ENCODE results near the gene MSX2. TPM values are rescaled to one million over a fixed set of nuclear protein-coding genes. Genes with fewer than 3 reads are reported as not detected.

The MSX2 gene
- polyA plus RNA-seq, 1 donor: 1.7 TPM

DNA sequence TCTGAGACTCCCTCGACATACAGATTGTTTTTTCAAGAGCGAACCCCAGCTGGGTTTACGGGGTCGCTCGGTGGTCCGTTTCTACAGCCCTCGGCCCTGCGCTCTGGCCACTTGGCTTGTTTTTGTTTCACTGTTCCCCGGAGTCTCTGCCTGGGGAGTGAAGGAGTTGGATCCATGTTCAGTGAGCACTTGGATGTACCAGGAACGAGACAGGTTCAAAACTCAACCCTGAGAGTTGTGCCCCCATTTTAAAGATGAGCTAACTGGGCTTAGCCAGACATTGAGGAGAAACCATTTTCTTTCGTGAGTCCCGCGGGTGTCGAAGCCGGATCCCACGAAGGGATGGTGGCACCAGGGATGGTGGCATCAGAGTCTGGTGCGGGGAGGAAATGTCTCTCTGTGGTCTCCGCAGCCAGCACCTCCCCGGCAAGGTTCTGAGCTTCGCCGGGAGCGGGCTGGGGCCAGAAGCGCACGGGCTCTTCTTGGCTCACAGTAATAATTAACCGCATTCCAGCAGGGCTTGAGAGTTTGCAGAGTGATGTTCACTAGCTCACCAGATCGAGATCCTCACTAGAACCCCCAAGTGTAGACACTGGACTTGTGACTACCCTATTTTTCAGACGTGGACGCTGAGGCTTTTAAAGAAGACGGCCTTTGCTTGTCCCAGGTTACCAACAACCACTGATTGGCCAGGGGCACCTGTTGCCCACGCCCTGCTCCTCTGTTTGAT lies 1.0 kb downstream of the MSX2 start:
- Histone ChIP-seq H3K36me3 (ENCODE audit: control insufficient read depth, insufficient read depth, low read length) (peaks cover 5% of the 10 kb centered on the region), H3K27ac (ENCODE audit: low read length) (no peak overlapping the region), H3K27me3 (ENCODE audit: control insufficient read depth, insufficient read depth, low read length) (peaks cover 78% of the 10 kb centered on the region), H3K4me1 (ENCODE audit: control insufficient read depth, insufficient read depth, low read length) (peaks cover 10% of the 10 kb centered on the region), H3K4me3 (ENCODE audit: low read length) (peak overlapping the region; percentile 58), H3K9me3 (ENCODE audit: control insufficient read depth, low read depth, low read length) (no peaks in the 10 kb centered on the region)
- DNase-seq: peak in 1 of 2 donors; percentile 33
- no CpG with 5 or more reads among the region's 30 CpGs for WGBS (ENCODE audit: insufficient coverage, low lambda C conversion rate)

DNA sequence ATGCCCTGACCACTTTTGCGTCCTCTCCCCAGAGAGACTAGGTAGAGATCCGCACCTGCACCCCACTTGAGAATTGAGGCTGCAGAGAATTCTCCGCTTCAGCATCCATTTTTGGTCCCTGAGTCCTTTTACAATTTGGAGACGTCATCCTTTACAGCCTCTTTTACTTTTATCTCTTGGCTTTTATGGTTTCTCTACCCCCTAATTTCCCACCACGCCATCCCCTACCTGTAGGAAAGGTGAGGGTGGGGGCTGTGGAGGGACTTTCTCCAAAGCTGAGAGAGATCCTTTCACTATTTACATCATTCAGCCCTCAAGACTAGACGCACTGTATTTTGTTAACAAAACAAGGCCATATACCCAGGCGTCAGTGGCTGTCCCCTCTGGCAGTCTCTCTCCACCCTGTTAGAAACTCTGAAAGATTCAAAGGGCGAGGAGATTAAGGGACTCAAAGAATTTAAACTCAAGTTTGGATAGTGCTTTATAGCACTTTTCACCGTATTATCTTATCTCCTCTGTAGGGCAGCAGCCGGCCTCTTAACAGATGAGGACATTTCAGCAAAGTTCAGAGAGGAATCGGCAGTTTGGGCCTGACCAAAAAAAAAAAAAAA lies 1.7 kb downstream of the MSX2 start:
- peak in 1 of 2 donors; percentile 11 for DNase-seq
- no peak overlapping the region for H3K4me3 ChIP-seq (ENCODE audit: low read length)
- peaks cover 77% of the 10 kb centered on the region for H3K27me3 ChIP-seq (ENCODE audit: control insufficient read depth, insufficient read depth, low read length)
- H3K36me3 ChIP-seq (ENCODE audit: control insufficient read depth, insufficient read depth, low read length): peaks cover 5% of the 10 kb centered on the region
- peaks cover 10% of the 10 kb centered on the region for H3K4me1 ChIP-seq (ENCODE audit: control insufficient read depth, insufficient read depth, low read length)
- no peaks in the 10 kb centered on the region for H3K9me3 ChIP-seq (ENCODE audit: control insufficient read depth, low read depth, low read length)
- H3K27ac ChIP-seq (ENCODE audit: low read length): no peak overlapping the region
- WGBS (ENCODE audit: insufficient coverage, low lambda C conversion rate): 8% methylated on average over 4 of the region's 11 CpGs

DNA sequence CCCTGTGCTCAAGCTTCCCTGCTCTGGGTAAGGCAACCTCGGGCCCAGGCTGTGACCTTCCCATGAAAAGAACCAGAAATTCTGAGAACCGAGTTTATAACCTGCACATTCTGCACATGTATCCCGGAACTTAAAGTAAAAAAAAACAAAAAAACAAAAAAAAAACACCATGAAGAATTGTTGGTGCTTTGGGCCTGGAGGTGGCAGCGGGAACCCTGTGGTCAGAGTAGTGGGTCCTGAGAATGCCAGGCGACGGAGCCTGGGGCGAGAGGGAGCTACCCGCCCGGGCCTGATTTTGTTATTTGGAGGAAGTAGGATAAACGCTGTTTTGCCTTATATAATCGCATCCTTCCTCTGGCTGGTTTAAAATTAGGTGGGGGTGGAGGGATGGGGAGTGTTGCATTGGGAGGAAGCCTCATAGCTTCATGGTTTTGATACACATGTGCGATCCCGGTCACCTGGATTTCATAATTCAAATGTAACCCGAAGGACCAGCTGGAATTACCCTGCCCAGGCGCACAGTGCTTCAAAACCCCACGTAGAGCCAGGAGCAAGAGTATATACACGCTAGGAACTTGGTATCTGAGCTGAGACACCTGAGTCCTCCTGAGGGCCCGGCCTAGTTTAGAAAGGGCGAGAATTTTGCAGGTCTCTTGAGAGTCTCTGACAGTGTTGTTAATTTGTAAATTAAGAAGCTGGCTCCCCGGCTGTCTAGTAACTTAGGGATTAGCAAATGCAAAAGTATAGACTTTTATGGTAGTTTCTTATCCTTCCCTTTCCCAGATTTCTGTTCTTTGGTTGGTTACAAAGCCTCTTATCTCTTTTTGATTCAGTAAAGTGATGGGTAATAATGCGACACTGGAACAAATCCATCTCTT lies 2.8 kb downstream of the MSX2 start:
- no peak overlapping the region for H3K4me3 ChIP-seq (ENCODE audit: low read length)
- peaks cover 77% of the 10 kb centered on the region for H3K27me3 ChIP-seq (ENCODE audit: control insufficient read depth, insufficient read depth, low read length)
- 90% methylated on average over 2 of the region's 21 CpGs for WGBS (ENCODE audit: insufficient coverage, low lambda C conversion rate)
- H3K9me3 ChIP-seq (ENCODE audit: control insufficient read depth, low read depth, low read length): peaks cover 7% of the 10 kb centered on the region
- no peak overlapping the region for H3K27ac ChIP-seq (ENCODE audit: low read length)
- H3K4me1 ChIP-seq (ENCODE audit: control insufficient read depth, insufficient read depth, low read length): peaks cover 8% of the 10 kb centered on the region
- no peak for DNase-seq
- H3K36me3 ChIP-seq (ENCODE audit: control insufficient read depth, insufficient read depth, low read length): peaks cover 5% of the 10 kb centered on the region

DNA sequence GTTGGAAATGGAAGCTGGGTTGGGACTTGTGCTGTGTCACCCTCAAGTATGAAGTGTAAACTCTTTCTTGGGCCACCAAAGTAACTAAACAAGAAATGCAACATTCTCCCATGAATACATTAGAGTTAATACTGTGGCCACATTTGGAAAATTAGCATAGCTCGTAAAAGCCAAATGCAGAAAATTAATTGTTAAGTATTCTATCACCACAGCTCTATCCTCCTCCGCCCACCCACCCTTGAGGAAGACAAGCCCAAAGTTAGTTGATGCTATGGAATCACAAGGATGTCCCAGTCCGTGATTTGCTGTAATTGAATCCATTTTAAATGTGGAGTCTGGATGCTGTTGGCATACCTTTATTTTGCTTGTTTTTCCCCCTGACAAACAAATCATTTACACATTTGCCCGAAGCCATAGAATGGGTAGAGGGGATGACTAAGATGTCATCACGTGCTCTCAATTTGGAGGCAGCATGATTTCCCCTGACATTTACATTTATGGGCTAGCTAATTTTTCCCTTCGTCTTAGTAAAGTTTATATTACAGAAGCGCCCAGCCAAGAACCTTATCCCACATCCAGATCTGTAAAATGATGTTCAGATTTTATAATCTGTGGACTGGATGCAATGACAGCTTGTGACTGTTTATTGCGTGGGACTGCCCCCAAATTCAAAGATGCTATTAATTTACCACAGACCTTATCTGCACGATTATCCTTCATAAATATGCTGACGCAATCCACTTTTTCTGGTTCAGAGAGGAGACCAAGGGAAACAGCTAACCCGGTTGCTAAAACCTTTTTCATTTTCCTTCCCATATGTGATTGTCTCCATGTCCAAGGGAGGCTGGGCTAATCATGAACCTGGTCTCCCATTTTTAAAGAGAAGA lies 3.7 kb downstream of the MSX2 start:
- no peak overlapping the region for H3K27ac ChIP-seq (ENCODE audit: low read length)
- H3K36me3 ChIP-seq (ENCODE audit: control insufficient read depth, insufficient read depth, low read length): peaks cover 5% of the 10 kb centered on the region
- peaks cover 10% of the 10 kb centered on the region for H3K9me3 ChIP-seq (ENCODE audit: control insufficient read depth, low read depth, low read length)
- no peak overlapping the region for H3K4me3 ChIP-seq (ENCODE audit: low read length)
- peaks cover 8% of the 10 kb centered on the region for H3K4me1 ChIP-seq (ENCODE audit: control insufficient read depth, insufficient read depth, low read length)
- no peak for DNase-seq
- H3K27me3 ChIP-seq (ENCODE audit: control insufficient read depth, insufficient read depth, low read length): peaks cover 77% of the 10 kb centered on the region
- WGBS (ENCODE audit: insufficient coverage, low lambda C conversion rate): 80% methylated on average over 1 of the region's 11 CpGs

DNA sequence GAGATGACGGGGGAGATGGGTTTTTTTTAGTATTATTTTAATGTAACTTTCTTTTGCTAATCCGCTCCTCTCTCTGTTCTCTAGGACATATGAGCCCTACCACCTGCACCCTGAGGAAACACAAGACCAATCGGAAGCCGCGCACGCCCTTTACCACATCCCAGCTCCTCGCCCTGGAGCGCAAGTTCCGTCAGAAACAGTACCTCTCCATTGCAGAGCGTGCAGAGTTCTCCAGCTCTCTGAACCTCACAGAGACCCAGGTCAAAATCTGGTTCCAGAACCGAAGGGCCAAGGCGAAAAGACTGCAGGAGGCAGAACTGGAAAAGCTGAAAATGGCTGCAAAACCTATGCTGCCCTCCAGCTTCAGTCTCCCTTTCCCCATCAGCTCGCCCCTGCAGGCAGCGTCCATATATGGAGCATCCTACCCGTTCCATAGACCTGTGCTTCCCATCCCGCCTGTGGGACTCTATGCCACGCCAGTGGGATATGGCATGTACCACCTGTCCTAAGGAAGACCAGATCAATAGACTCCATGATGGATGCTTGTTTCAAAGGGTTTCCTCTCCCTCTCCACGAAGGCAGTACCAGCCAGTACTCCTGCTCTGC lies 4.8 kb downstream of the MSX2 start:
- DNase-seq: no peak
- Histone ChIP-seq H3K27ac (ENCODE audit: low read length) (no peak overlapping the region), H3K4me3 (ENCODE audit: low read length) (no peak overlapping the region), H3K4me1 (ENCODE audit: control insufficient read depth, insufficient read depth, low read length) (peaks cover 4% of the 10 kb centered on the region), H3K27me3 (ENCODE audit: control insufficient read depth, insufficient read depth, low read length) (peaks cover 77% of the 10 kb centered on the region), H3K9me3 (ENCODE audit: control insufficient read depth, low read depth, low read length) (peaks cover 10% of the 10 kb centered on the region), H3K36me3 (ENCODE audit: control insufficient read depth, insufficient read depth, low read length) (peaks cover 5% of the 10 kb centered on the region)
- WGBS (ENCODE audit: insufficient coverage, low lambda C conversion rate): no CpG with 5 or more reads among the region's 18 CpGs

DNA sequence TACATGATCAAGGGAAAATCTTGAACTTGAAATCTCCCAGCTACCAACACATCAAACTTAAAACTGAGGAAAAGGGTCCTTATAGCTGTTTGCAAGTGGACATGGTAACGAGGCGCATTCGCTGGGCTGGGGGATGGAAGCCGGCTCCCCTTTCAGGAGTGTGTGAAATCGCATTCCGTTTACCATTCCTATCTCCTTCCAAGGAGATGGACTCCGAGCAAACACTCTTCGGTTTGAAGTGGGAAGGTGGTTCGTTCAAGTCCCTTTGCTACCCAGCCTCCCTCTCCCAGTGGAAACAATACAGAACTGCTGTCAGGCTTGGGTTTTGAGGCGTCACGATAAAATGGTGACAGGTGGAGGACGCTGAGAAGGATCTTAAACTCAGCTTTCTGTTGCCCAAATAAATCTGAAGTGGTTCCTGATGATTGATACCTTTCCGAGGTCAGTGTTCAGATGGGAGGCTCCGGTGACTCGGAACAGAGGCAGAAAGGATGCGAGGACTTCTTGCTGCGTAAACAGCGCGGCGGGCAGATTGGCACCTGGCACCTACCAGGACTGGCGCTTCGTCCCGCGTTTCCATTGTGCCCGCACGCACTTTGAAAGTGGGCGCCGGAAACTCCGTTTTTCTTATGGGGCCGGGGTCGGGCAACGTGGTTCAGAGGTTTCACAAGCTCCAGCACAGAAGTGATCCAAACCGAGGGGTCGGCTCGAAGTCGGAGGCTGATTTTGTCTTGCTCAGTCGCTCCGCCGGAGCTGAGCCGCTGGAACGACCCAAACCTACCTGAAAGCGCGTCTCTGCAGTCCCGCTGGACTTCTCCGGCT lies 7.0 kb downstream of the MSX2 start:
- no peak for DNase-seq
- peaks cover 3% of the 10 kb centered on the region for H3K4me1 ChIP-seq (ENCODE audit: control insufficient read depth, insufficient read depth, low read length)
- H3K9me3 ChIP-seq (ENCODE audit: control insufficient read depth, low read depth, low read length): peaks cover 10% of the 10 kb centered on the region
- WGBS (ENCODE audit: insufficient coverage, low lambda C conversion rate): no CpG with 5 or more reads among the region's 45 CpGs
- peaks cover 80% of the 10 kb centered on the region for H3K27me3 ChIP-seq (ENCODE audit: control insufficient read depth, insufficient read depth, low read length)
- H3K36me3 ChIP-seq (ENCODE audit: control insufficient read depth, insufficient read depth, low read length): peaks cover 5% of the 10 kb centered on the region
- no peak overlapping the region for H3K4me3 ChIP-seq (ENCODE audit: low read length)
- H3K27ac ChIP-seq (ENCODE audit: low read length): no peak overlapping the region

DNA sequence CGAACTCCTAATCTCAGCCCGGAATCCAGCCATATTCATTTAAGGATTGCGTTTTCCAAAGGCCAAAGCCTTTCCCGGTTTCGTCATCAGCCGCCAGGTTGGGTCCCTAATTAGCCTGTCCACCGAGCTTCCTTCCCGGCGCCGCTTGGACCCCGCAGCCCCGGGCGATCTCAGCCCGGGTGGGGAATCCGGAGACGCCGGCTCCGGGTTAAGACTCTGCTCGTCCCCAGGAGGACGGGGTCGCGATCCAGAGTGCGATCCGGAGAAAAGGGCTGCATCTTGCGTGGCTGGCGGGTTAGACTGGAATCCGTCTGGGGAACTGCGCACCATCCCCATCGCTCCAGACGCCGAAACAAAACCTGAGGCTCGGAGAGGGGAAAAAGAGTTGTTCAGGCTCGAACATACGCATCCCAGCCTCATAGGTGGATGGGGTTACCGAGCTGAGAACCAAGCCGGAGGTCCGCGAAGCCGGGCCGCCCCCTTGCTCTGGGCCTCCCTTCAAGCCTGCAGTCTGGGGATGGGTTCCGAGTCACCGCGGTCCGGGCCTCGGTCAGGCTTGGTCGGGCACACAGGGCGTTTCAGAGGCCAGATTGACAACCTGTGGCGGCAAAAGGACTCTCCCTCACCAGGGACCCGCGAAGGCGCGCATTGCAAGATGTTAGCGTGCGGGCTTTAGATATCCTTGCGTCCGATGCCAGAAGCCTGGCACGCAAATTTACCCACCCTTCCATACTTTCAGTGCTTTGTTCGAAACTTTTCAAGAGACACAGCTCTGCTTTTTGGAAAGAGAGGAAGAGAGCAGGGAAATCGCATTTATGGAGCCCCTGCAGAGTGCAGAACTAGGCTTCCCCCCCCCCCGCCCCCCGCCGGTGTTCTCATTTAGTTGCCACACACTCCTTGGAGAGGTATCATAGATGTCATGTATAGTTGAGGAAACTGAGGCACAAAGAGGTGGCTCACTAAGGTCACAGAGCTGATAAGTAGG lies 7.9 kb downstream of the MSX2 start:
- no CpG with 5 or more reads among the region's 62 CpGs for WGBS (ENCODE audit: insufficient coverage, low lambda C conversion rate)
- H3K27ac ChIP-seq (ENCODE audit: low read length): no peak overlapping the region
- peaks cover 3% of the 10 kb centered on the region for H3K4me1 ChIP-seq (ENCODE audit: control insufficient read depth, insufficient read depth, low read length)
- H3K36me3 ChIP-seq (ENCODE audit: control insufficient read depth, insufficient read depth, low read length): peaks cover 5% of the 10 kb centered on the region
- H3K9me3 ChIP-seq (ENCODE audit: control insufficient read depth, low read depth, low read length): peaks cover 10% of the 10 kb centered on the region
- peak in 1 of 2 donors; percentile 3 for DNase-seq
- no peak overlapping the region for H3K4me3 ChIP-seq (ENCODE audit: low read length)
- peaks cover 80% of the 10 kb centered on the region for H3K27me3 ChIP-seq (ENCODE audit: control insufficient read depth, insufficient read depth, low read length)

DNA sequence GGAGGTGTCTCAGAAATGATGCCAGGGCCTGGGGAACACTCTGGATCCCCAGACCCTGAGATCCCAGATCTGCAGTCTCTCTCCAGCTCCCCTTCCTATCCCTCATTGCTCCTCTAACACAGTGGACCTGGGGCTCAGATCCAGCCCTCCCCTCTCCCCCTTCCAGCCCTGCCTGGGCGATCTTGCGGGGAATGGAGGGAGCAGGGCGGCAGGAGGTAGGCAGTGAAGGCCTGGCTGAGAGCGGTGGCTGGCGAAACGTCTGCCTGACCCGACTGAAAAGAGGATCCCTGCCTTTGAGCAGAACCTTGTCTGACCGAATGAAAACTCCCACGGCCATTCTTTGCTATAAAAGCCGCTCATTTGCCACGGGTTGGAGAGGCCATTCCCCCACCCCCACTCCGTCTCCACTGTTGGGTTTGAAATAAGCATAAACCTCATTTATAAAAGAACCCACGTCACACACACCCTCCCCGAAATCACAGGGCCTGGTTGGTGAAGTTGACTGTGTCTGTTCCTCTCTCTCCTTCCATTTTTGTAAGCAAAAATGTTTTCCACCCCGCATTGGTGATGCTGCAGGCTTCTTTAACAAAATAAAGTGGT lies 8.8 kb downstream of the MSX2 start:
- 60% methylated on average over 2 of the region's 15 CpGs for WGBS (ENCODE audit: insufficient coverage, low lambda C conversion rate)
- H3K4me1 ChIP-seq (ENCODE audit: control insufficient read depth, insufficient read depth, low read length): peaks cover 3% of the 10 kb centered on the region
- peaks cover 80% of the 10 kb centered on the region for H3K27me3 ChIP-seq (ENCODE audit: control insufficient read depth, insufficient read depth, low read length)
- peaks cover 5% of the 10 kb centered on the region for H3K36me3 ChIP-seq (ENCODE audit: control insufficient read depth, insufficient read depth, low read length)
- H3K27ac ChIP-seq (ENCODE audit: low read length): no peak overlapping the region
- H3K4me3 ChIP-seq (ENCODE audit: low read length): no peak overlapping the region
- DNase-seq: no peak
- H3K9me3 ChIP-seq (ENCODE audit: control insufficient read depth, low read depth, low read length): peaks cover 10% of the 10 kb centered on the region
